ENCODE data around the gene TAAR5. TPM values are rescaled to one million over a fixed set of nuclear protein-coding genes. Genes with fewer than 3 reads are reported as not detected.

TAAR5 gene
- total and polyA plus RNA-seq, 2 of the 8 experiments (the other 6 are each of a cell fraction or from before 2014, with no cell fraction given): not detected

DNA sequence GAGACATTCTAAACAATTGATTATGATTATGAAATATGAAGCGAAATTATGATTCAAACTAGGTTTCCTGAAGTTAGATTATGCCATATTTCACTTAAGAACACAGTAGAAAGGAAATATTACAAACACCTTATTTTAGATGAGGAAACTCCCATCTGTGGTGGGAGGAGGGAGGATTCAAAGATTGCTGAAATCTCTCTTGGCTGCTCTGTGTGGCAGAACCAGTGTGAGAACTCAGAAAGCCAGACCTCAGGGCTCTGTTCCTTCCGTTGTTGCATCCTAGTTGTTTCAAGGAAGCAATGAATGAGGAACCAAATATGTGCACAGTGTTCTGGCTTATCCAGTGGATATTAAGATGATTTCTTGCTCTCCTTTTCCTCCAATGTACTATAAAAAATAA lies 2.1 kb downstream of the TAAR5 start:
- FAIRE-seq (no peak), DNase-seq (ENCODE audit: low read depth in 1 of 2, low spot score in 2 of 2) (no peak)
- no peaks in the 10 kb centered on the region for H3K36me3 ChIP-seq (ENCODE audit: control insufficient read depth in 2 of 4, insufficient read depth in 4 of 4, low read length in 3 of 4)
- ChIA-PET CTCF (ENCODE audit: partially characterized antibody) (no interaction called here), POLR2A (ENCODE audit: partially characterized antibody) (no interaction called here)
- no peak overlapping the region for H3K27ac ChIP-seq (ENCODE audit: low read depth, low read length)
- H3K9me3 ChIP-seq (ENCODE audit: insufficient read depth in 2 of 2, low read depth in 1 of 2, low read length in 1 of 2): no peaks in the 10 kb centered on the region
- no peaks in the 10 kb centered on the region for H3K23me2 ChIP-seq (ENCODE audit: low read depth, low read length)
- H3K27me3 ChIP-seq (replicated peaks in 1 of 4; ENCODE audit: control insufficient read depth in 3 of 4, extremely low read depth in 1 of 4, insufficient read depth in 3 of 4, low read length in 3 of 4): no peaks in the 10 kb centered on the region
- no peak overlapping the region for H3K9ac ChIP-seq (replicated peaks in 1 of 4; ENCODE audit: extremely low read depth in 1 of 4, low read depth in 3 of 4, low read length in 3 of 4)
- no peak overlapping the region for H3K18ac ChIP-seq (ENCODE audit: extremely low read depth, low read length)
- H3K4me2 ChIP-seq (ENCODE audit: insufficient read depth in 1 of 2, low read depth in 2 of 2, low read length in 2 of 2): no peak overlapping the region
- H2AK5ac ChIP-seq (ENCODE audit: low read depth, low read length): no peak overlapping the region
- no peaks in the 10 kb centered on the region for H3K79me1 ChIP-seq (ENCODE audit: low read depth, low read length)
- H4K8ac ChIP-seq (ENCODE audit: extremely low read depth, insufficient read depth, low read length): no peak overlapping the region
- no peak overlapping the region for H3K4me3 ChIP-seq (ENCODE audit: extremely low read depth in 1 of 4, insufficient read depth in 2 of 4, low read depth in 3 of 4, low read length in 4 of 4)
- H2BK5ac ChIP-seq (ENCODE audit: low read depth, low read length): no peak overlapping the region
- no peak overlapping the region for H3K23ac ChIP-seq (ENCODE audit: insufficient read length)
- no peak overlapping the region for H2BK120ac ChIP-seq (replicated peaks; ENCODE audit: low read depth, low read length)
- H3K79me2 ChIP-seq (ENCODE audit: control insufficient read depth in 1 of 2, insufficient read depth in 2 of 2, low read length in 2 of 2): no peaks in the 10 kb centered on the region
- H3K4me1 ChIP-seq (replicated peaks in 1 of 4; ENCODE audit: control insufficient read depth in 3 of 4, insufficient read depth in 4 of 4, low read length in 3 of 4): no peaks in the 10 kb centered on the region
- H4K5ac ChIP-seq (ENCODE audit: insufficient read length, low read depth, low read length): no peak overlapping the region
- H3K56ac ChIP-seq (replicated peaks; ENCODE audit: insufficient read length, low read depth, low read length): no peak overlapping the region
- no peak overlapping the region for H2BK20ac ChIP-seq (ENCODE audit: low read length)
- no peak overlapping the region for H2AFZ ChIP-seq (ENCODE audit: low read length)
- no peak overlapping the region for H2BK15ac ChIP-seq (ENCODE audit: low read length)
- no peak overlapping the region for H2BK12ac ChIP-seq (ENCODE audit: low read depth, low read length)
- H3K4ac ChIP-seq (replicated peaks; ENCODE audit: insufficient read length, low read depth, low read length): no peak overlapping the region
- no peaks in the 10 kb centered on the region for H4K20me1 ChIP-seq (replicated peaks in 1 of 2; ENCODE audit: control insufficient read depth in 1 of 2, insufficient read depth in 2 of 2, low read length in 2 of 2)
- 92% methylated on average over 2 of the region's 2 CpGs; no CpG with 5 or more reads in 1 of the 2 experiments for WGBS, 2 experiments (ENCODE audit: extremely low coverage in 1 of 2, insufficient coverage in 1 of 2, insufficient read length in 1 of 2, insufficient replicate concordance in 2 of 2, low coverage in 1 of 2, low lambda C conversion rate in 2 of 2, missing lambda C conversion rate in 1 of 2)
- H4K91ac ChIP-seq (replicated peaks; ENCODE audit: insufficient read length, low read length): no peak overlapping the region
- no peak overlapping the region for H3K14ac ChIP-seq (ENCODE audit: insufficient read length)
- TF ChIP-seq JUND (IDR thresholded peaks at IDR 0.05; ENCODE audit: low read length) (no peak), SAP30 (IDR thresholded peaks at IDR 0.05; ENCODE audit: insufficient read depth, insufficient replicate concordance, low read length) (no peak), CHD2 (IDR thresholded peaks at IDR 0.05; ENCODE audit: low read length) (no peak), TCF12 (IDR thresholded peaks at IDR 0.05; ENCODE audit: low read depth, low read length) (no peak), BACH1 (IDR thresholded peaks at IDR 0.05; ENCODE audit: low read length) (no peak), KDM4A (IDR thresholded peaks at IDR 0.05; ENCODE audit: low read depth, low read length, severe bottlenecking) (no peak), TBP (IDR thresholded peaks at IDR 0.05; ENCODE audit: low read depth, low read length) (no peak), BCL11A (IDR thresholded peaks at IDR 0.05; ENCODE audit: low read depth in 2 of 2, low read length in 2 of 2) (no peak), GABPA (IDR thresholded peaks at IDR 0.05; ENCODE audit: borderline replicate concordance, insufficient read depth, low read length) (no peak), NANOG (IDR thresholded peaks at IDR 0.05; ENCODE audit: insufficient read depth, low read depth, low read length, poor library complexity, severe bottlenecking) (no peak), RBBP5 (IDR thresholded peaks at IDR 0.05; ENCODE audit: borderline replicate concordance, low read depth, low read length) (no peak), POU5F1 (IDR thresholded peaks at IDR 0.05; ENCODE audit: low read depth, low read length) (no peak)
- TF ChIP-seq, protein P1, sequence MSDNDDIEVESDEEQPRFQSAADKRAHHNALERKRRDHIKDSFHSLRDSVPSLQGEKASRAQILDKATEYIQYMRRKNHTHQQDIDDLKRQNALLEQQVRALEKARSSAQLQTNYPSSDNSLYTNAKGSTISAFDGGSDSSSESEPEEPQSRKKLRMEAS (IDR thresholded peaks at IDR 0.05): no peak
- TF ChIP-seq, protein P2, sequence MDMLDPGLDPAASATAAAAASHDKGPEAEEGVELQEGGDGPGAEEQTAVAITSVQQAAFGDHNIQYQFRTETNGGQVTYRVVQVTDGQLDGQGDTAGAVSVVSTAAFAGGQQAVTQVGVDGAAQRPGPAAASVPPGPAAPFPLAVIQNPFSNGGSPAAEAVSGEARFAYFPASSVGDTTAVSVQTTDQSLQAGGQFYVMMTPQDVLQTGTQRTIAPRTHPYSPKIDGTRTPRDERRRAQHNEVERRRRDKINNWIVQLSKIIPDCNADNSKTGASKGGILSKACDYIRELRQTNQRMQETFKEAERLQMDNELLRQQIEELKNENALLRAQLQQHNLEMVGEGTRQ (IDR thresholded peaks at IDR 0.05; ENCODE audit: low read length): no peak
